KOPT-K1 (cell line): ENCODE data around the gene GRM8.
"Not testable (repeated sequence)": the region's sequence is repeated elsewhere in the genome, so short reads cannot be mapped to it uniquely, and the experiment has no call there.

Experiments used
- H3K27ac ChIP-seq: fragments of 200-600 bp; sonication (generic); 2 replicates; pipeline ENCODE4 v1.5.1; 2016; ENCODE audit warnings: antibody characterized with exemption, mild to moderate bottlenecking, low read depth, low read length; ENCODE audit not compliant: poor library complexity, severe bottlenecking
- H3K36me3 ChIP-seq: fragments of 200-600 bp; sonication (generic); 2 replicates; pipeline ENCODE4 v1.5.1; 2017; ENCODE audit warnings: antibody characterized with exemption, mild to moderate bottlenecking, low read length, moderate library complexity; ENCODE audit not compliant: insufficient read depth
- H3K9me3 ChIP-seq: fragments of 200-600 bp; sonication (generic); 2 replicates; pipeline ENCODE4 v1.5.1; 2017; ENCODE audit warnings: antibody characterized with exemption, low read length, mild to moderate bottlenecking; ENCODE audit not compliant: insufficient read depth, poor library complexity, severe bottlenecking

Gene GRM8

DNA sequence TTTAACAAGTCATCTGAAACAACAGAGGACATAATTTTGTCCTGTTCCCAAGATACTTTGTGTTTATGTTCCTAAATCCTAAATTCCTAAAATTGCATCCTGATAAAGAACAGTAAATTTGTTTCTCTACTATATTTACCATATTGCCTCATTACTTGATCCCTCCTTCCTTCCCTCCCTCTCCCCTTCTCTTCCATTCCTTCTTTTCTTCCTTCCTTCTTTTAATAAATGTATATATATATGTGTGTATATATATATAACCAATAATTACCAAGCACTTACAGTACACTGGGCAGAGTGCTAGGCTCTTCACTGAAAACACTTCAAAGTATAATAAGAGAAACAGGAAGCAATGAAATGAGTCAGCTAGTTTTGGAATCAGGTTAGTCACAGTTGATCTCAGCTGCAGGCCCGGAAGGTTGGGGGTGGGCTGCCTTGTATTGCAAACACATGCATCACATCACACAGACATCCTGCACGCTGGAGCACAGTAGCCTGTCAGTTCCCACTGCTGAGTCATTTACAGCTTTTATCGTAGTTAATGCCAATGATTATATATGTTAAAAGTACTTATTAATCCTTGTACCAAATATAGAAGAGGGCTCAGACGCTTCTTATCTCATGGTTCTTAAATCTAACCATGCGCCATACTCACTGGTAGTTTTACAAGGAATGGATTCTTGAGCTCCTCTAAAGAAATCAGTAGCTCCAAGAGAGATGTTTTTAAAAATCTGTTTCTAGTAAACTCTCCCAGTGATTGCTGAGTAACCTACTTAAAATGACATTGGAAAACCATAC, 551.7 kb downstream of the GRM8 start:
- Histone ChIP-seq H3K9me3 (no peaks in the 10 kb centered on the region), H3K36me3 (no peaks in the 10 kb centered on the region), H3K27ac (no peak overlapping the region)

DNA sequence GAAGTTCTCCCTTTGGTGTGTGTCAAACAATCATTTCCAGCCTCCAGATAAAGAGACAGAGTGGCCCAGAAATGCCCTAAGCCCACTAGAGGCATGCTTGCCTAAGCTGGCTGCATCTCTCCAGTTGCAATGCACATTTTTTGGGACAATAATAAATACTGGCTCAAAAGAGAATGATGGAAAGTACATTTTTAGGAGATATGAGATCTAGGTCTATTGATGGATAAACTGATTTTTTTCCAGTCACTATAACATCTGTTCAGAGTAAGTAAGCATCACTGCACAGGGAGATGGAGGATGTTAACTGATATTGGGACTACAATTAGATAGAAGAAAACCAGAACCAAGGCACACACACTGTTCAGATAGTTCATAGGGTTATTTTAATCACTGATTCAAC, 553.0 kb downstream of the GRM8 start:
- Histone ChIP-seq H3K9me3 (no peaks in the 10 kb centered on the region), H3K27ac (no peak overlapping the region)

DNA sequence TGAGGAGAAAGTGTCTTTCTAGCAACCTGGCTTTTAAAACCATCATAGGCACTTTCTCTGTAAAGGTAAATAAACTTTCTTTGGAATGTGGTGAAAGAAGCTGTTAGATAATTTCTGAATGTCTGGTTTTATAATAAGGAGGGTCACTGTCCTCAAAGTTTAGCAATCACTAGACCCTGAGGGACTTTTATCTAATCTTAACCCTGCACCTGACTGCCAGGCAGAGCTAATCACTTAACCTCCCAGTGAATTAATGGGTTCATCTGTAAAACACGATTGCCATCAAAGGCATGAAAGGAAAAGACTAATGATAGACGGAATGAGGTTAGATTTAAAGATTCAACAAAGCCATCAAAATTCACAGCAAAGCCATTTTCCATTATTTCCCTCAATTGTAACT, 553.8 kb downstream of the GRM8 start:
- Histone ChIP-seq H3K36me3 (no peaks in the 10 kb centered on the region), H3K27ac (no peak overlapping the region), H3K9me3 (no peaks in the 10 kb centered on the region)

More for the DNA sequence above, 553.0 kb downstream of the GRM8 start:
- H3K36me3 ChIP-seq: no peaks in the 10 kb centered on the region

- Histone ChIP-seq H3K9me3 (no peaks in the 10 kb centered on the region), H3K36me3 (no peaks in the 10 kb centered on the region), H3K27ac (no peak overlapping the region)
Observed at GRCh38 chr7:126698446-126698845, 554.3 kb downstream of the GRM8 start.

DNA sequence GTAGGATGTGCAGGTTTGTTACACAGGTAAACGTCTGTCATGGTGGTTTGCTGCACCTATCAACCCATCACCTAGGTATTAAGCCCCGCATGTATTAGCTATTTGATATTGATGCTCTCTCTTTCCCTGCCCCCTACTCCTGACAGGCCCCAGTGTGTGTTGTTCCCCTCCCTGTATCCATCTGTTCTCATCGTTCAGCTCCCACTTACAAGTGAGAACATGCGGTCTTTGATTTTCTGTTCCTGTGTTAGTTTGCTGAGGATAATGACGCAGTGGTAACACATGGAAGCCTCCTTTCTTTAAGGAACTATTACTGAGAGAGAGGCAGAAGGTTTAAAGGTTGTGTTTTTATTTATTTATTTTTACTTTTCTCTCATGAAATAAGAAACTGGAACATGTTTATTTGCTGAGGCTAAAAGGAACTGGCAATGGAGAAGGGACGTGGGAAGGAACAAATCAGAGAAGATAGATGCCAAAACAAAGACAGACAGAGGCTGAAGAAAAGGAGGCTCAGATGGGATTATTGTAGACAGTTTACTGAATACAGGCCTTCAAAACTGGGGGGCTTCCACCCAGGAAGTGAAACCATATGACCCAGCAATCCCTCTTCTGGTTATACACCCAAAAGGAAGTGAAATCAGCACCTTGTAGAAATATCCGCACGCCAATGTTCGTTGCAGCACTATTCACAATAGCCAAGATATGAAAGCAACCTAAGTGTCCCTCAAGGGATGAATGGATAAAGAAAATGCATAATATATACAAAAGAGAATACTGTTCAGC, 556.3 kb downstream of the GRM8 start:
- Histone ChIP-seq H3K36me3 (no peaks in the 10 kb centered on the region), H3K27ac (no peak overlapping the region), H3K9me3 (no peaks in the 10 kb centered on the region)

DNA sequence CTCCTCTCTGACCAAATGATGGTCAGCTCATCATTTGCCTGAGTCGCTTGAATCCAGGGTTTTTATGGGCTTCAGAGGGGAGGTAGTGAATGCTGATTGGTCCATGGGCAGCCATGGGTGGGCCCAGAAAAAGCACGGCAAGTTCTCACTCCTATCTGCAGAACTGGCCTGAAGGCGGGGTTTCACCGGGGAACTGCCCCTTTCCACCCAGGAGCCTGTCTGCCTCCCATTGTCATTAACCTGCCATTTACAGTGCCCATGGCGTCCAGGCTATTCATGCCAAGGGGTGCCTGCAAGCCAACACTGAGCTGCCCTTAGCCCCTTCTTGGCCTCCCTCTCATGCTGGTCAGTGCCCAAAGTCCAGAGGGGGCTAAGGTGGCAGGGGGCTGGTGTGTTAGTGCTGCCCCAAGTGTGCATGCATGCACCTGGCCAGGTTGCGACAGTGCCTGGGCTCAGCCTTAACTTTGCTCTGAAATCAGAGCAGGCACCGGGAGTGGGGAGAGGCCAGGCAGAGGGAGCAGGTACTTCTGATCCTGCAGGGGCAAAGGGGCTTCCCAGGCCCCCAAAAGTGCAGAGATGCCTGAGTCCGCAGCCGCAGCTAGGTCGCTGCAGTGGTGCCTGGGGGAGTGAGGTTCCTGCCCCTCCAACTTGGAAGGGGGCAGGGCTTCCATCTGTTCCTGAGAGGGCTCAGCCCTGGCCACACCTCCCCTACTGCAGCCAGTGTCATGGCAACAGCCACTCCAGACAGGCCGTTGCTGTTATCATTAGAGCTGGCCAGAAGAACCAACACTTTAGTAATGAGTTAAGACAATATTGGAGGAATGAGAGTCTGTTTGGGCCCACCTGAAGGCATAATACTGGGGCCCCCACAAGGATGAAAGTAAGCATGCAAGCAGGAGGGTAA, 561.6 kb downstream of the GRM8 start:
- H3K9me3 ChIP-seq: peaks cover 21% of the 10 kb centered on the region
- no peak overlapping the region for H3K27ac ChIP-seq
- H3K36me3 ChIP-seq: no peaks in the 10 kb centered on the region

GRCh38 chr7:126690104-126690503, 562.6 kb downstream of the GRM8 start:
- no peak overlapping the region for H3K27ac ChIP-seq
- no peaks in the 10 kb centered on the region for H3K36me3 ChIP-seq

DNA sequence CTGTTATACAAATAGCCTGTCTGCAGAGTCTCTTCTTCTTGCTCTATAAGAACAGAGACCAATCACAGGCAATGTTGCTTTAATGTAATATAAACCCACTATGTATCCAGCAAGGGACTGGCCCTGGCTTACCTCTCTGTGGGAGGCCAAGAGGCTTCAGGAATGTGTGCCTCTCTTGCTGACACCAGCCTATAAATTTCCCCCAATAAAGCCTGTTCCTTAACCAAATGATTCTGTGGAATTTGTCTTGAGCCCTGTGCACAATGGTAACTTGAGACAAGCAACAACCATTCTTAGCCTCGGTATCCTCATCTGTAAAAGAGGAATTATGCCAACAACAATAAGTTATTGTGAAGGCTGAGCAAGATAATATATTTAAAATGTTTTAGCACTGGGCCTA, 563.7 kb downstream of the GRM8 start:
- H3K9me3 ChIP-seq: peaks cover 21% of the 10 kb centered on the region
- H3K36me3 ChIP-seq: no peaks in the 10 kb centered on the region
- H3K27ac ChIP-seq: no peak overlapping the region

More at GRCh38 chr7:126690104-126690503, 562.6 kb downstream of the GRM8 start:
- H3K9me3 ChIP-seq: peaks cover 21% of the 10 kb centered on the region

DNA sequence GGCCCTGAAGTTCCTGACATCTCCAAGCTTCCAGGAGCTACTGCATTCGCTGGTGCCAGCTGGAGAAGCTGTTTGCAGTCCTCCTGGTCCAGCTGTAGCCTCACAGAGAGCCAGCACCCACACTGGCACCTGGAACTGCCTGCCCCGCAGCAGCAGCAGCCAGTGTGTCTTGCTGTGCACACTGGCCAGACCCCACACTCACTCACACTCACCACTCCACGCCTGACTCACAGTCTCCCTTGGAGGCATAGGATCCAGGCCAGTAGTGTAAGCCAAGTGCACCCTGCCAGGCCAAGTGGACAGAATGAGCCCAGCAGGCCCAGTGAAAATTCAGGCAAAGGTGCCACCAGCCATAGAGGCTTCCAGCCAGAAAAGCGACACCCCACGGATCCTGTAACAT, 566.3 kb downstream of the GRM8 start:
- H3K36me3 ChIP-seq: no peaks in the 10 kb centered on the region
- peaks cover 21% of the 10 kb centered on the region for H3K9me3 ChIP-seq
- no peak overlapping the region for H3K27ac ChIP-seq

DNA sequence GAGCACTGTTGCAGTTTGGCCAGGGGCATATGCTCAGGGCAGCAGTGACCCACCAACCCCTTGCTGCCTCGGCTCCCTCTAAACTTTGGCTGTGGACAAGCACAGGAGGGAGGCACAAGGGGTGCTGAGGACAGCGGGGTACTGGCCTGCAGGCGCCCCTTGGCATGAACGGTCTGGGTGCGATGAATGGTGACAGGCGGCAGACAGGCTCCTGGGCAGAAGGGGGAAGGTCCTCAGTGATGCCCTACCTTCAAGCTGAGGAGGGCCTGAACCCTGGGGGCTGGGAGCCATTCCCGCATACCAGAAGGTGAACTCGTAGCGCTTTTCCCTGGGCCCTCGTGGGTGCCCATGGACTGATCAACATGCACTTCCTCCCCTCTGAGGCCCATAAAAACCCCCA, 567.1 kb downstream of the GRM8 start:
- Histone ChIP-seq H3K9me3 (peaks cover 14% of the 10 kb centered on the region), H3K36me3 (no peaks in the 10 kb centered on the region), H3K27ac (no peak overlapping the region)

- no peaks in the 10 kb centered on the region for H3K36me3 ChIP-seq
- H3K9me3 ChIP-seq: peaks cover 9% of the 10 kb centered on the region
- H3K27ac ChIP-seq: no peak overlapping the region
Observed at GRCh38 chr7:126685018-126685573, 567.6 kb downstream of the GRM8 start.

- Histone ChIP-seq H3K27ac (no peak overlapping the region), H3K36me3 (no peaks in the 10 kb centered on the region), H3K9me3 (peaks cover 5% of the 10 kb centered on the region)
Observed at GRCh38 chr7:126682176-126682575, 570.6 kb downstream of the GRM8 start.

GRCh38 chr7:126668762-126669161, 584.0 kb downstream of the GRM8 start:
- not testable (repeated sequence) for H3K36me3 ChIP-seq, H3K9me3 ChIP-seq, H3K27ac ChIP-seq

DNA sequence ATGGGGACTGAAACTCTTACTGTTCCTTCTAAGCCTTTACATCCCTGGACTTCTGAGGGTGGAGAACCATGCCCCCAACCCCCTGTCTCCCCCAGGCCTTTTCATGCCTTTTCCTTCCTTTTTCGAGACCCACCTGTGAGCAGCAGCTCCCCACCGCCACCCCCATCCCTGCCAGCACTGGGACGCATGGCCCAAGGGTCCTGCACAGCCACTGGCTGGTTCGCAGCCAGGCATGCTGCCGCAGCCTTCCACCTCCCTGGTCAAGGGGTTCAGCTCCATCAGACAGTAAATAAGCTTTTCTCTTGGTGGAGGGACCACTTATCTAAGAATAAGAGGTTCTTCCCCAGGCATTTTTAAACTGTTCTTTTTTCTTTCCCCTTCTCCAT, 584.4 kb downstream of the GRM8 start:
- no peak overlapping the region for H3K27ac ChIP-seq

More for the DNA sequence above, 584.4 kb downstream of the GRM8 start:
- H3K9me3 ChIP-seq: no peaks in the 10 kb centered on the region
- no peaks in the 10 kb centered on the region for H3K36me3 ChIP-seq
